ENCODE results near the gene CD52. TPM values are rescaled to one million over a fixed set of nuclear protein-coding genes. Genes with fewer than 3 reads are reported as not detected.

The CD52 gene
- total RNA-seq, 1 experiment from 2014 or later: 2.0 TPM

DNA sequence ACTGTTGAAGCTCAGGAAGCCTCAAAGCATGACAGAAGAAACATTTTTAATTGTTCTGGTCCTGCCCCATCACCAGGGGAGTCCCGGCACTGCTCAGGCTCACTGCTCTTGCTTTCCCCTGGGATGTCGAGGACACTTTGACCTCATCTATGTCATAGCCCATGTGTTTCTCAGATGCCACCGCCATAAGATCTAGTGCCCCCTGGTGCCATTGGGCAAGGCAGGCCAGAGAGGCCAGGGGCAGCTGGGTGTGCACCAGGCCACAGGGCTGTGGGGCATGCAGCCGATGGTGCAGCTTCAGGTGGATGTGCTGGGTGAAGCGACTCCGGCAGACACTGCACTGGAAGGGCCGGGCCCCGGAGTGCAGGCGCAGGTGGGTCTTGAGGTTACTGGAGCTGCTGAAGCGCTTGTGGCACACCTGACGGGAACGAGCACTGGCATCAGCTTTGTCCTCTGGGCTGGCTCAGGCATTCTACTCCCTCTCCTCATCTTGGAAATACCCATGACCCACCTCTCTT, 43.9 kb downstream of the CD52 start:
- H3K4me1 ChIP-seq (ENCODE audit: control insufficient read depth in 1 of 2, insufficient read depth in 2 of 2, low read length in 2 of 2): peaks cover 18 to 42% of the 10 kb centered on the region in 2 experiments; a peak in 3 of 4 replicates
- H3K27me3 ChIP-seq (ENCODE audit: insufficient read depth, low read length): no peaks in the 10 kb centered on the region
- no peaks in the 10 kb centered on the region for H3K9me3 ChIP-seq (ENCODE audit: control insufficient read depth in 1 of 2, insufficient read depth in 1 of 2, low read depth in 1 of 2, low read length in 2 of 2)
- ChIA-PET CTCF (interaction anchor here (1.0 to 1.1 kb wide), 2 partner anchors 11 to 16 kb away, joined by 3 read pairs; no protein-coding TSS in a partner anchor), RAD21 (ENCODE audit: low non-redundant PET in 1 of 2, low total read pairs in 2 of 2, uncharacterized antibody in 2 of 2, unreplicated experiment in 2 of 2) (no interaction called here), POLR2A (no interaction called here)
- no peaks in the 10 kb centered on the region for H3K79me2 ChIP-seq (ENCODE audit: insufficient read depth, low read length)
- H3K9ac ChIP-seq (ENCODE audit: low read length): no peak overlapping the region
- TF ChIP-seq EZH2 (IDR thresholded peaks at IDR 0.05): no peak
- TF ChIP-seq, protein P1, sequence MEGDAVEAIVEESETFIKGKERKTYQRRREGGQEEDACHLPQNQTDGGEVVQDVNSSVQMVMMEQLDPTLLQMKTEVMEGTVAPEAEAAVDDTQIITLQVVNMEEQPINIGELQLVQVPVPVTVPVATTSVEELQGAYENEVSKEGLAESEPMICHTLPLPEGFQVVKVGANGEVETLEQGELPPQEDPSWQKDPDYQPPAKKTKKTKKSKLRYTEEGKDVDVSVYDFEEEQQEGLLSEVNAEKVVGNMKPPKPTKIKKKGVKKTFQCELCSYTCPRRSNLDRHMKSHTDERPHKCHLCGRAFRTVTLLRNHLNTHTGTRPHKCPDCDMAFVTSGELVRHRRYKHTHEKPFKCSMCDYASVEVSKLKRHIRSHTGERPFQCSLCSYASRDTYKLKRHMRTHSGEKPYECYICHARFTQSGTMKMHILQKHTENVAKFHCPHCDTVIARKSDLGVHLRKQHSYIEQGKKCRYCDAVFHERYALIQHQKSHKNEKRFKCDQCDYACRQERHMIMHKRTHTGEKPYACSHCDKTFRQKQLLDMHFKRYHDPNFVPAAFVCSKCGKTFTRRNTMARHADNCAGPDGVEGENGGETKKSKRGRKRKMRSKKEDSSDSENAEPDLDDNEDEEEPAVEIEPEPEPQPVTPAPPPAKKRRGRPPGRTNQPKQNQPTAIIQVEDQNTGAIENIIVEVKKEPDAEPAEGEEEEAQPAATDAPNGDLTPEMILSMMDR (IDR thresholded peaks at IDR 0.05 in 2 of 3, conservative IDR thresholded peaks at IDR 0.05 in 1 of 3; ENCODE audit: borderline replicate concordance in 1 of 3, insufficient read depth in 1 of 3, low read depth in 2 of 3, low read length in 2 of 3): peak in 1 of 3 experiments; percentile 26; a peak in 1 of 6 replicates
- TF ChIP-seq TCF7L2 (IDR thresholded peaks at IDR 0.05; ENCODE audit: borderline replicate concordance, extremely low read depth, insufficient read depth, insufficient read length): peak; percentile 43
- no peaks in the 10 kb centered on the region for H3K9me2 ChIP-seq (ENCODE audit: insufficient read depth)
- H3K27ac ChIP-seq (ENCODE audit: low read depth, low read length): no peak overlapping the region
- intact Hi-C loops (cut with micrococcal nuclease): no loop called here
- no peaks in the 10 kb centered on the region for H4K20me1 ChIP-seq (ENCODE audit: insufficient read depth)
- H2AFZ ChIP-seq (ENCODE audit: low read depth, low read length, poor library complexity, severe bottlenecking): no peak overlapping the region
- H3K36me3 ChIP-seq (ENCODE audit: control insufficient read depth in 1 of 2, insufficient read depth in 2 of 2, low read length in 2 of 2): no peaks in the 10 kb centered on the region
- DNase-seq (ENCODE audit: low read depth, low spot score) (no peak), ATAC-seq (no peak)
- no TSS peak for BruUV-seq (replicated peaks)
- H3K4me2 ChIP-seq (ENCODE audit: low read length): no peak overlapping the region
- no peak overlapping the region for H3K4me3 ChIP-seq (replicated peaks in 1 of 2; ENCODE audit: low read depth in 1 of 2, low read length in 2 of 2)

DNA sequence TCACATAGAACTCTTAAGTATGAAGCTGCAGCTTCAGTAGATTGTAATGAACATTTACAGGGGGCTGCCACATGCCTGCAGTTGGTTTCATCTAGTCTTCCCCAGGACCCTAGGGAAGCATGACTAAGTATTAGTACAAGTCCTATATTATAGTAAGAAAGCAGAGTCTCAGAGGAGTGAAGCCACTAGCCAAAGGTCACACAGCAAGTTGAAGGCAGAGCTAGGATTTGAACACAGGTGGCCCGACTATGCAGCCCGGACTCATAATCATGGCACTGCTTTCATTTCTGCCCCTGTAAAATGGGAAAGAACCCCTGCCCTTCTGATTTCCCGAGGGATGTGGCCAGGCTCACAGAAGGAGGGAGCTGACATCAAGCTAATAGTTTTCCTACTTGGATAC, 44.6 kb downstream of the CD52 start:
- Histone ChIP-seq H3K9me2 (ENCODE audit: insufficient read depth) (no peaks in the 10 kb centered on the region), H3K27me3 (ENCODE audit: insufficient read depth, low read length) (no peaks in the 10 kb centered on the region), H3K9ac (ENCODE audit: low read length) (no peak overlapping the region), H3K27ac (ENCODE audit: low read depth, low read length) (no peak overlapping the region), H3K9me3 (ENCODE audit: control insufficient read depth in 1 of 2, insufficient read depth in 1 of 2, low read depth in 1 of 2, low read length in 2 of 2) (no peaks in the 10 kb centered on the region), H3K36me3 (ENCODE audit: control insufficient read depth in 1 of 2, insufficient read depth in 2 of 2, low read length in 2 of 2) (no peaks in the 10 kb centered on the region), H4K20me1 (ENCODE audit: insufficient read depth) (no peaks in the 10 kb centered on the region), H3K4me1 (ENCODE audit: control insufficient read depth in 1 of 2, insufficient read depth in 2 of 2, low read length in 2 of 2) (peaks cover 11 to 35% of the 10 kb centered on the region in 2 experiments; a peak in 3 of 4 replicates), H3K79me2 (ENCODE audit: insufficient read depth, low read length) (no peaks in the 10 kb centered on the region), H3K4me2 (ENCODE audit: low read length) (no peak overlapping the region), H3K4me3 (replicated peaks in 1 of 2; ENCODE audit: low read depth in 1 of 2, low read length in 2 of 2) (no peak overlapping the region), H2AFZ (ENCODE audit: low read depth, low read length, poor library complexity, severe bottlenecking) (no peak overlapping the region)
- ChIA-PET RAD21 (ENCODE audit: low non-redundant PET in 1 of 2, low total read pairs in 2 of 2, uncharacterized antibody in 2 of 2, unreplicated experiment in 2 of 2) (no interaction called here), POLR2A (no interaction called here), CTCF (interaction anchor here (1.0 to 1.7 kb wide), 3 partner anchors 11 to 29 kb away, joined by 3 to 4 read pairs (median 3); no protein-coding TSS in a partner anchor)
- ATAC-seq (no peak), DNase-seq (ENCODE audit: low read depth, low spot score) (no peak)
- intact Hi-C loops (cut with micrococcal nuclease): no loop called here
- no TSS peak for BruUV-seq (replicated peaks)
- TF ChIP-seq CEBPB (IDR thresholded peaks at IDR 0.05; ENCODE audit: low read depth) (no peak), POLR2AphosphoS5 (IDR thresholded peaks at IDR 0.05; ENCODE audit: low read depth, low read length) (no peak), EZH2 (IDR thresholded peaks at IDR 0.05) (no peak), YY1 (IDR thresholded peaks at IDR 0.05; ENCODE audit: extremely low read depth, insufficient replicate concordance, low read depth, low read length) (no peak), ELF1 (IDR thresholded peaks at IDR 0.05; ENCODE audit: borderline replicate concordance, low read depth) (no peak), FOSL1 (IDR thresholded peaks at IDR 0.05; ENCODE audit: low read depth) (no peak), EGR1 (IDR thresholded peaks at IDR 0.05; ENCODE audit: low read depth) (no peak), TCF7L2 (IDR thresholded peaks at IDR 0.05; ENCODE audit: borderline replicate concordance, extremely low read depth, insufficient read depth, insufficient read length) (no peak), JUND (IDR thresholded peaks at IDR 0.05) (no peak), CBX3 (IDR thresholded peaks at IDR 0.05; ENCODE audit: low read depth) (no peak), ZNF274 (IDR thresholded peaks at IDR 0.05; ENCODE audit: low read depth, low read length) (no peak), SRF (IDR thresholded peaks at IDR 0.05; ENCODE audit: low read depth) (no peak), EZH2phosphoT487 (IDR thresholded peaks at IDR 0.05; ENCODE audit: borderline replicate concordance) (no peak)
- TF ChIP-seq, protein P2, sequence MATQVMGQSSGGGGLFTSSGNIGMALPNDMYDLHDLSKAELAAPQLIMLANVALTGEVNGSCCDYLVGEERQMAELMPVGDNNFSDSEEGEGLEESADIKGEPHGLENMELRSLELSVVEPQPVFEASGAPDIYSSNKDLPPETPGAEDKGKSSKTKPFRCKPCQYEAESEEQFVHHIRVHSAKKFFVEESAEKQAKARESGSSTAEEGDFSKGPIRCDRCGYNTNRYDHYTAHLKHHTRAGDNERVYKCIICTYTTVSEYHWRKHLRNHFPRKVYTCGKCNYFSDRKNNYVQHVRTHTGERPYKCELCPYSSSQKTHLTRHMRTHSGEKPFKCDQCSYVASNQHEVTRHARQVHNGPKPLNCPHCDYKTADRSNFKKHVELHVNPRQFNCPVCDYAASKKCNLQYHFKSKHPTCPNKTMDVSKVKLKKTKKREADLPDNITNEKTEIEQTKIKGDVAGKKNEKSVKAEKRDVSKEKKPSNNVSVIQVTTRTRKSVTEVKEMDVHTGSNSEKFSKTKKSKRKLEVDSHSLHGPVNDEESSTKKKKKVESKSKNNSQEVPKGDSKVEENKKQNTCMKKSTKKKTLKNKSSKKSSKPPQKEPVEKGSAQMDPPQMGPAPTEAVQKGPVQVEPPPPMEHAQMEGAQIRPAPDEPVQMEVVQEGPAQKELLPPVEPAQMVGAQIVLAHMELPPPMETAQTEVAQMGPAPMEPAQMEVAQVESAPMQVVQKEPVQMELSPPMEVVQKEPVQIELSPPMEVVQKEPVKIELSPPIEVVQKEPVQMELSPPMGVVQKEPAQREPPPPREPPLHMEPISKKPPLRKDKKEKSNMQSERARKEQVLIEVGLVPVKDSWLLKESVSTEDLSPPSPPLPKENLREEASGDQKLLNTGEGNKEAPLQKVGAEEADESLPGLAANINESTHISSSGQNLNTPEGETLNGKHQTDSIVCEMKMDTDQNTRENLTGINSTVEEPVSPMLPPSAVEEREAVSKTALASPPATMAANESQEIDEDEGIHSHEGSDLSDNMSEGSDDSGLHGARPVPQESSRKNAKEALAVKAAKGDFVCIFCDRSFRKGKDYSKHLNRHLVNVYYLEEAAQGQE (IDR thresholded peaks at IDR 0.05; ENCODE audit: low read depth): no peak
